K562 (cell line): ENCODE measurements around the gene ITGA1. TPM values are rescaled to one million over a fixed set of nuclear protein-coding genes. Genes with fewer than 3 reads are reported as not detected.

Experiments
- ARHGAP35 ChIP-seq: fragments of 450-650 bp; IDR thresholded peaks from 2 replicates; pipeline ENCODE4 v1.6.1; 2018; ENCODE audit not compliant: partially characterized antibody
- CREM ChIP-seq: IDR thresholded peaks from 2 replicates; pipeline ENCODE4 v1.6.1; 2014; ENCODE audit warnings: antibody characterized with exemption, low read depth
- KHSRP ChIP-seq: fragments of 450-650 bp; IDR thresholded peaks from 2 replicates; pipeline ENCODE4 v1.6.1; 2017
- NCOR1 ChIP-seq: fragments of 450-650 bp; IDR thresholded peaks from 2 replicates; pipeline ENCODE4 v1.6.1; 2016; ENCODE audit warnings: mild to moderate bottlenecking, moderate library complexity
- RBM14 ChIP-seq: fragments of 200-400 bp; formaldehyde crosslinking; IDR thresholded peaks from 2 replicates; pipeline ENCODE4 v1.6.1; 2018; ENCODE audit warnings: low read depth, mild to moderate bottlenecking, low read length, moderate library complexity, borderline replicate concordance; ENCODE audit not compliant: insufficient read depth
- RBM15 ChIP-seq: fragments of 200-400 bp; formaldehyde crosslinking; IDR thresholded peaks from 2 replicates; pipeline ENCODE4 v1.6.1; 2018; ENCODE audit warnings: mild to moderate bottlenecking, low read length, moderate library complexity; ENCODE audit not compliant: insufficient read depth
- ZNF133 ChIP-seq: fragments of 250-450 bp; sonication (Bioruptor Pico); IDR thresholded peaks from 2 replicates; pipeline ENCODE4 v1.4.0; 2020; ENCODE audit warnings: mild to moderate bottlenecking
- polyA plus RNA-seq, 8 experiments: library from polyadenylated mRNA; depleted of rRNA in 4 of 8; stranded (reverse) in 5 of 8; unstranded in 3 of 8; fragments of >200 nt; fragmentation: Nextera tagmentation in 2 of 8; fragmentation: Illumina TruSeq in 1 of 8; extraction: Ambion mirVana in 2 of 8; extraction: Trizol in 1 of 8; gene quantifications; 2 replicates each; pipeline versions ENCODE4 v1.2.1 to v1.2.3, GENCODE V29; 2011 to 2014; ENCODE audit warnings: inconsistent platforms in 1 of 8, missing spikeins in 1 of 8
- total RNA-seq, 7 experiments: library from RNA; depleted of rRNA in 6 of 7; stranded (reverse); fragments of >200 nt in 6 of 7; fragmentation: Illumina TruSeq in 2 of 7; extraction: Trizol in 2 of 7; gene quantifications; 2 replicates each; pipeline versions ENCODE4 v1.2.1 to v1.2.3, GENCODE V29; 2011 to 2021; ENCODE audit warnings: low replicate concordance in 1 of 7
- TF ChIP-seq, protein P1 (sequence below): sonication (generic); formaldehyde crosslinking; IDR thresholded peaks from 2 replicates; pipeline ENCODE4 v1.8.0; 2023; ENCODE audit warnings: mild to moderate bottlenecking, missing genetic modification reagents
- TF ChIP-seq, protein P2 (sequence below): fragments of 450-650 bp; conservative IDR thresholded peaks from 2 replicates; pipeline ENCODE4 v1.6.1; 2016; ENCODE audit warnings: missing genetic modification characterization, low read depth, mild to moderate bottlenecking, control low read depth, missing compliant biosample characterization

Gene ITGA1
- total and polyA plus RNA-seq, 9 of the 15 experiments (the other 6 are each of a cell fraction or from before 2014, with no cell fraction given), result 0.04 to 0.22 TPM; not detected in 7

- no peak for TF ChIP-seq CREM
- TF ChIP-seq, protein P1, sequence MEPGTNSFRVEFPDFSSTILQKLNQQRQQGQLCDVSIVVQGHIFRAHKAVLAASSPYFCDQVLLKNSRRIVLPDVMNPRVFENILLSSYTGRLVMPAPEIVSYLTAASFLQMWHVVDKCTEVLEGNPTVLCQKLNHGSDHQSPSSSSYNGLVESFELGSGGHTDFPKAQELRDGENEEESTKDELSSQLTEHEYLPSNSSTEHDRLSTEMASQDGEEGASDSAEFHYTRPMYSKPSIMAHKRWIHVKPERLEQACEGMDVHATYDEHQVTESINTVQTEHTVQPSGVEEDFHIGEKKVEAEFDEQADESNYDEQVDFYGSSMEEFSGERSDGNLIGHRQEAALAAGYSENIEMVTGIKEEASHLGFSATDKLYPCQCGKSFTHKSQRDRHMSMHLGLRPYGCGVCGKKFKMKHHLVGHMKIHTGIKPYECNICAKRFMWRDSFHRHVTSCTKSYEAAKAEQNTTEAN (CRISPR knock-in tag), result no peak
- TF ChIP-seq ARHGAP35, result no peak
- TF ChIP-seq NCOR1, result no peak
- TF ChIP-seq RBM14, result no peak
- no peak for TF ChIP-seq KHSRP
- TF ChIP-seq, protein P2, sequence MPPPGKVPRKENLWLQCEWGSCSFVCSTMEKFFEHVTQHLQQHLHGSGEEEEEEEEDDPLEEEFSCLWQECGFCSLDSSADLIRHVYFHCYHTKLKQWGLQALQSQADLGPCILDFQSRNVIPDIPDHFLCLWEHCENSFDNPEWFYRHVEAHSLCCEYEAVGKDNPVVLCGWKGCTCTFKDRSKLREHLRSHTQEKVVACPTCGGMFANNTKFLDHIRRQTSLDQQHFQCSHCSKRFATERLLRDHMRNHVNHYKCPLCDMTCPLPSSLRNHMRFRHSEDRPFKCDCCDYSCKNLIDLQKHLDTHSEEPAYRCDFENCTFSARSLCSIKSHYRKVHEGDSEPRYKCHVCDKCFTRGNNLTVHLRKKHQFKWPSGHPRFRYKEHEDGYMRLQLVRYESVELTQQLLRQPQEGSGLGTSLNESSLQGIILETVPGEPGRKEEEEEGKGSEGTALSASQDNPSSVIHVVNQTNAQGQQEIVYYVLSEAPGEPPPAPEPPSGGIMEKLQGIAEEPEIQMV (tag), result no peak
- TF ChIP-seq RBM15, result no peak
- no peak for TF ChIP-seq ZNF133 (CRISPR knock-in tag)
These were observed 111.4 kb downstream of the ITGA1 start (continued) for GRCh38 chr5:52898961-52899680.
